ENCODE results near the gene UFSP1. TPM values are rescaled to one million over a fixed set of nuclear protein-coding genes. Genes with fewer than 3 reads are reported as not detected.

UFSP1 gene
- total RNA-seq, 1 donor, result 5.6 TPM

Small RNA genes lying within 50 kb of the gene (small RNA-seq; reads per million reads assigned to genes)
- gene RN7SL549P, result not detected
- not detected for gene RPS29P15

Other genes starting within 250 kb of the UFSP1 start
- gene TFR2, start 248.2 kb downstream of the UFSP1 start, total RNA-seq, result under 0.01 and 0.43 TPM in 2 replicates
- not detected in 2 replicates for gene ACTL6B, start 233.3 kb downstream of the UFSP1 start, total RNA-seq
- gene GNB2, start 216.0 kb downstream of the UFSP1 start, total RNA-seq, result 88.1 and 97.9 TPM in 2 replicates
- 15.5 and 19.6 TPM in 2 replicates for gene GIGYF1, start 195.5 kb downstream of the UFSP1 start, total RNA-seq
- 34.1 and 46.7 TPM in 2 replicates for gene POP7, start 183.6 kb downstream of the UFSP1 start, total RNA-seq
- gene EPO, start 169.2 kb downstream of the UFSP1 start, total RNA-seq, result not detected in 2 replicates
- gene ZAN, start 156.1 kb downstream of the UFSP1 start, total RNA-seq, result not detected in 2 replicates
- 44.1 and 82.0 TPM in 2 replicates for gene EPHB4, start 62.2 kb downstream of the UFSP1 start, total RNA-seq
- gene SLC12A9, start 37.0 kb downstream of the UFSP1 start, total RNA-seq, result 16.0 and 20.0 TPM in 2 replicates
- 86.0 and 106 TPM in 2 replicates for gene TRIP6, start 22.3 kb downstream of the UFSP1 start, total RNA-seq
- gene SRRT, start 14.6 kb downstream of the UFSP1 start, total RNA-seq, result 50.1 and 50.6 TPM in 2 replicates
- not detected in 2 replicates for gene ACHE, start 6.2 kb upstream of the UFSP1 start, total RNA-seq
- not detected in 2 replicates for gene MUC3A, start 59.8 kb upstream of the UFSP1 start, total RNA-seq
- under 0.01 TPM in 1 of 2 replicates, not detected in the other for gene MUC12, start 79.8 kb upstream of the UFSP1 start, total RNA-seq
- not detected in 2 replicates for gene MUC17, start 130.4 kb upstream of the UFSP1 start, total RNA-seq
- 11.0 and 16.0 TPM in 2 replicates for gene TRIM56, start 195.8 kb upstream of the UFSP1 start, total RNA-seq
- 700 and 921 TPM in 2 replicates for gene SERPINE1, start 237.4 kb upstream of the UFSP1 start, total RNA-seq